Liver (tissue), 9 donors: Measurements from ENCODE around the gene NBPF4. TPM values are rescaled to one million over a fixed set of nuclear protein-coding genes. Genes with fewer than 3 reads are reported as not detected.
"Not testable (repeated sequence)": the region's sequence is repeated elsewhere in the genome, so short reads cannot be mapped to it uniquely, and the experiment has no call there.

Experiments
- DNase-seq: peaks from one replicate; pipeline ENCODE4 v3.0.0-alpha.2; 2017; ENCODE audit warnings: low spot score
- H3K27ac ChIP-seq, 2 donors: one replicate each; pipeline ENCODE4 v1.7.0; 2013; ENCODE audit warnings: inconsistent platforms in 2 of 2, low read length in 2 of 2, control low read depth in 1 of 2, low read depth in 1 of 2, mild to moderate bottlenecking in 1 of 2
- H3K27me3 ChIP-seq, 4 donors: one replicate each; pipeline versions ENCODE4 v1.6.1 to v1.7.0; 2013; ENCODE audit warnings: low read length in 3 of 4, inconsistent platforms in 1 of 4, mild to moderate bottlenecking in 1 of 4, moderate library complexity in 1 of 4; ENCODE audit not compliant: control insufficient read depth in 4 of 4, insufficient read depth in 4 of 4
- H3K36me3 ChIP-seq, 4 donors: one replicate each; pipeline versions ENCODE4 v1.6.1 to v1.7.0; 2013; ENCODE audit warnings: low read length in 3 of 4, mild to moderate bottlenecking in 3 of 4, low read depth in 1 of 4, moderate library complexity in 1 of 4; ENCODE audit not compliant: control insufficient read depth in 4 of 4, insufficient read depth in 3 of 4
- H3K4me1 ChIP-seq, 4 donors: one replicate each; pipeline versions ENCODE4 v1.6.1 to v1.7.0; 2013; ENCODE audit warnings: low read length in 3 of 4, mild to moderate bottlenecking in 3 of 4, moderate library complexity in 1 of 4; ENCODE audit not compliant: control insufficient read depth in 4 of 4, insufficient read depth in 4 of 4
- H3K4me3 ChIP-seq, 3 donors: one replicate each; pipeline versions ENCODE4 v1.6.1 to v1.7.0; 2013; ENCODE audit warnings: low read length in 3 of 3, control low read depth in 1 of 3, low read depth in 1 of 3, mild to moderate bottlenecking in 1 of 3
- H3K9ac ChIP-seq, 2 donors: one replicate each; pipeline ENCODE4 v1.7.0; 2013; ENCODE audit warnings: low read length in 2 of 2, mild to moderate bottlenecking in 2 of 2, moderate library complexity in 2 of 2, control low read depth in 1 of 2, low read depth in 1 of 2
- H3K9me3 ChIP-seq, 4 donors: one replicate each; pipeline versions ENCODE4 v1.6.1 to v1.7.0; 2013; ENCODE audit warnings: low read length in 3 of 4; ENCODE audit not compliant: control insufficient read depth in 4 of 4
- CTCF ChIP-seq: fragments of 150-350 bp; IDR thresholded peaks from 2 replicates; pipeline ENCODE4 v1.5.1; 2017; ENCODE audit warnings: improper control_type of control experiment, low read depth, low read length; ENCODE audit not compliant: missing input control
- HNF4A ChIP-seq, 2 donors: conservative IDR thresholded peaks; 2 replicates each; pipeline ENCODE4 v1.6.1; 2016; ENCODE audit warnings: antibody characterized with exemption in 2 of 2, mild to moderate bottlenecking in 2 of 2
- RAD21 ChIP-seq, 2 donors: IDR thresholded peaks; 2 replicates each; pipeline ENCODE4 v1.6.1; 2016; ENCODE audit warnings: antibody characterized with exemption in 2 of 2, mild to moderate bottlenecking in 2 of 2
- RXRA ChIP-seq, 2 donors: IDR thresholded peaks; 2 replicates each; pipeline ENCODE4 v1.6.1; 2017 to 2018; ENCODE audit warnings: antibody characterized with exemption in 2 of 2, mild to moderate bottlenecking in 1 of 2
- WGBS: extraction: QIAGEN DNeasy Blood & Tissue Kit; methylation state at CpG from one replicate; pipeline ENCODE4 v1.1.7; 2013; 5-methylcytosine and 5-hydroxymethylcytosine counted together
- polyA plus RNA-seq, 2 donors: library from polyadenylated mRNA; stranded (reverse) in 1 of 2; unstranded in 1 of 2; fragments of 200-250 nt in 1 of 2; fragments of >200 nt in 1 of 2; fragmentation: Nextera tagmentation in 1 of 2; extraction: Ambion mirVana in 1 of 2; gene quantifications; one replicate each; pipeline versions ENCODE4 v1.2.1 to v1.2.3, GENCODE V29; 2013 to 2015
- total RNA-seq, 2 donors: library from RNA; depleted of rRNA; stranded (reverse); fragments of >200 nt; gene quantifications; one replicate each; pipeline ENCODE4 v1.2.3, GENCODE V29; 2014
- donor health status: healthy.
- donor health status: healthy.
- donor health status: healthy.
- donor health status: healthy.
- donor health status: healthy.

The NBPF4 gene
- total and polyA plus RNA-seq, 4 donors: 0.09 TPM; not detected in 3

GRCh38 chr1:108223226-108223625, 20.6 kb downstream of the NBPF4 start:
- DNase-seq, H3K9ac ChIP-seq, H3K4me3 ChIP-seq, H3K27me3 ChIP-seq, H3K36me3 ChIP-seq, H3K9me3 ChIP-seq, H3K4me1 ChIP-seq, H3K27ac ChIP-seq: not testable (repeated sequence)
- TF ChIP-seq RXRA (IDR thresholded peaks at IDR 0.05) (peak in 1 of 2 donors; percentile 25), HNF4A (conservative IDR thresholded peaks at IDR 0.05) (peak; percentile 33 to 50)
- 35% methylated on average over 7 of the region's 7 CpGs for WGBS

GRCh38 chr1:108217515-108218174, 26.2 kb downstream of the NBPF4 start:
- WGBS: 87% methylated on average over 14 of the region's 14 CpGs
- H3K36me3 ChIP-seq, H3K27me3 ChIP-seq: not testable (repeated sequence)

GRCh38 chr1:108217007-108217406, 26.9 kb downstream of the NBPF4 start:
- not testable (repeated sequence) for H3K9me3 ChIP-seq, H3K4me1 ChIP-seq, H3K27me3 ChIP-seq, H3K4me3 ChIP-seq, H3K27ac ChIP-seq, H3K9ac ChIP-seq, DNase-seq, H3K36me3 ChIP-seq
- 66% methylated on average over 2 of the region's 2 CpGs for WGBS

More at GRCh38 chr1:108217515-108218174, 26.2 kb downstream of the NBPF4 start:
- H3K27ac ChIP-seq, H3K4me3 ChIP-seq, DNase-seq, H3K9ac ChIP-seq, H3K9me3 ChIP-seq, H3K4me1 ChIP-seq: not testable (repeated sequence)

GRCh38 chr1:108216028-108216890, 27.6 kb downstream of the NBPF4 start:
- H3K27me3 ChIP-seq, H3K9me3 ChIP-seq, DNase-seq, H3K27ac ChIP-seq, H3K4me1 ChIP-seq, H3K36me3 ChIP-seq, H3K9ac ChIP-seq, H3K4me3 ChIP-seq: not testable (repeated sequence)
- WGBS: 81% methylated on average over 6 of the region's 6 CpGs

GRCh38 chr1:108214641-108215465, 29.0 kb downstream of the NBPF4 start:
- not testable (repeated sequence) for H3K27ac ChIP-seq, H3K9ac ChIP-seq, H3K27me3 ChIP-seq, H3K4me1 ChIP-seq, DNase-seq, H3K9me3 ChIP-seq, H3K36me3 ChIP-seq, H3K4me3 ChIP-seq
- peak; percentile 56 for TF ChIP-seq CTCF
- TF ChIP-seq RAD21 (IDR thresholded peaks at IDR 0.05): peak; percentile 73 to 80
- WGBS: 13% methylated on average over 4 of the region's 5 CpGs
